GM23338 (cell line): ENCODE measurements around the gene HIBADH.

ENCODE experiments used
- CREB1 ChIP-seq: fragments of 250-450 bp; sonication (Bioruptor Pico); IDR thresholded peaks from 2 replicates; pipeline ENCODE4 v1.5.0; 2020; ENCODE audit warnings: low read depth, mild to moderate bottlenecking, moderate library complexity
- EZH2 ChIP-seq: fragments of 200-600 bp; sonication (generic); IDR thresholded peaks from one replicate; pipeline ENCODE4 v1.8.0; 2017; ENCODE audit warnings: antibody characterized with exemption, mild to moderate bottlenecking, low read depth; ENCODE audit not compliant: unreplicated experiment
- EZH2phosphoT487 ChIP-seq: fragments of 200-600 bp; sonication (generic); IDR thresholded peaks from one replicate; pipeline ENCODE4 v1.8.1; 2018; ENCODE audit warnings: antibody characterized with exemption; ENCODE audit not compliant: unreplicated experiment
- JUNB ChIP-seq: IDR thresholded peaks from one replicate; pipeline ENCODE4 v1.6.1; 2016; ENCODE audit warnings: antibody characterized with exemption; ENCODE audit not compliant: unreplicated experiment
- NANOG ChIP-seq: IDR thresholded peaks from 2 replicates; pipeline ENCODE4 v1.6.1; 2016; ENCODE audit warnings: antibody characterized with exemption, borderline replicate concordance
- POLR2AphosphoS5 ChIP-seq: IDR thresholded peaks from 2 replicates; pipeline ENCODE4 v1.6.1; 2016; ENCODE audit warnings: antibody characterized with exemption, low read depth
- STAT1 ChIP-seq: IDR thresholded peaks from one replicate; pipeline ENCODE4 v1.6.1; 2016; ENCODE audit warnings: antibody characterized with exemption; ENCODE audit not compliant: unreplicated experiment
- ZNF114 ChIP-seq: fragments of 250-450 bp; sonication (Bioruptor Pico); IDR thresholded peaks from 2 replicates; pipeline ENCODE4 v1.5.0; 2020; ENCODE audit warnings: mild to moderate bottlenecking, moderate library complexity
- TF ChIP-seq, protein P1 (sequence below), 2 experiments: fragments of 200-600 bp in 1 of 2; sonication (generic) in 1 of 2; conservative IDR thresholded peaks; 2 replicates each; pipeline versions ENCODE4 v1.5.1 to v1.6.1; 2016 to 2017; ENCODE audit warnings: antibody characterized with exemption in 2 of 2, low read depth in 2 of 2, mild to moderate bottlenecking in 2 of 2, moderate library complexity in 1 of 2
- TF ChIP-seq, protein P2 (sequence below): IDR thresholded peaks from one replicate; pipeline ENCODE4 v1.6.1; 2018; ENCODE audit warnings: antibody characterized with exemption; ENCODE audit not compliant: unreplicated experiment
- TF ChIP-seq, protein P3 (sequence below): IDR thresholded peaks from 2 replicates; pipeline ENCODE4 v1.6.1; 2016; ENCODE audit warnings: antibody characterized with exemption

DNA sequence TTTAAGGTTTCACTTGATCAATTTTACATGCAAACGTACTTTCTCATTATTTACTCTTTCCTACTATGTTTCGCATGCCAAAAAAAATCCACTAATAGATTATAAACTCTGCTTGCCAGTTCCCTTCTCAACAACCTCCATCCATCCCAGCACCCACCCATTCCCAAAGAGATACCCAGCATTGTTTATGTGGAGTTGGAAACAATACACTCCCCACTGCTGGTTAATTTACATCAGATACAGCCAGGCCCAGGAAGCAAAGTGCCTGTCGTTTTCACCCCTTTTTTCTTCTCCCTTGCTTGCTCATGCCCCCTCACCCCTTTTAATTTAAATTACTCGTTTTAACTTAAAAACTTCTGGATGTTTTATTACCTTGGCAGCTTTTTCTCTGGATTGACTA is 59.9 kb downstream of the HIBADH start:
- TF ChIP-seq, protein P1, sequence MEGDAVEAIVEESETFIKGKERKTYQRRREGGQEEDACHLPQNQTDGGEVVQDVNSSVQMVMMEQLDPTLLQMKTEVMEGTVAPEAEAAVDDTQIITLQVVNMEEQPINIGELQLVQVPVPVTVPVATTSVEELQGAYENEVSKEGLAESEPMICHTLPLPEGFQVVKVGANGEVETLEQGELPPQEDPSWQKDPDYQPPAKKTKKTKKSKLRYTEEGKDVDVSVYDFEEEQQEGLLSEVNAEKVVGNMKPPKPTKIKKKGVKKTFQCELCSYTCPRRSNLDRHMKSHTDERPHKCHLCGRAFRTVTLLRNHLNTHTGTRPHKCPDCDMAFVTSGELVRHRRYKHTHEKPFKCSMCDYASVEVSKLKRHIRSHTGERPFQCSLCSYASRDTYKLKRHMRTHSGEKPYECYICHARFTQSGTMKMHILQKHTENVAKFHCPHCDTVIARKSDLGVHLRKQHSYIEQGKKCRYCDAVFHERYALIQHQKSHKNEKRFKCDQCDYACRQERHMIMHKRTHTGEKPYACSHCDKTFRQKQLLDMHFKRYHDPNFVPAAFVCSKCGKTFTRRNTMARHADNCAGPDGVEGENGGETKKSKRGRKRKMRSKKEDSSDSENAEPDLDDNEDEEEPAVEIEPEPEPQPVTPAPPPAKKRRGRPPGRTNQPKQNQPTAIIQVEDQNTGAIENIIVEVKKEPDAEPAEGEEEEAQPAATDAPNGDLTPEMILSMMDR (conservative IDR thresholded peaks at IDR 0.05; ENCODE audit: low read depth in 2 of 2) = no peak
- peak; percentile 77 for TF ChIP-seq NANOG
- TF ChIP-seq, protein P2, sequence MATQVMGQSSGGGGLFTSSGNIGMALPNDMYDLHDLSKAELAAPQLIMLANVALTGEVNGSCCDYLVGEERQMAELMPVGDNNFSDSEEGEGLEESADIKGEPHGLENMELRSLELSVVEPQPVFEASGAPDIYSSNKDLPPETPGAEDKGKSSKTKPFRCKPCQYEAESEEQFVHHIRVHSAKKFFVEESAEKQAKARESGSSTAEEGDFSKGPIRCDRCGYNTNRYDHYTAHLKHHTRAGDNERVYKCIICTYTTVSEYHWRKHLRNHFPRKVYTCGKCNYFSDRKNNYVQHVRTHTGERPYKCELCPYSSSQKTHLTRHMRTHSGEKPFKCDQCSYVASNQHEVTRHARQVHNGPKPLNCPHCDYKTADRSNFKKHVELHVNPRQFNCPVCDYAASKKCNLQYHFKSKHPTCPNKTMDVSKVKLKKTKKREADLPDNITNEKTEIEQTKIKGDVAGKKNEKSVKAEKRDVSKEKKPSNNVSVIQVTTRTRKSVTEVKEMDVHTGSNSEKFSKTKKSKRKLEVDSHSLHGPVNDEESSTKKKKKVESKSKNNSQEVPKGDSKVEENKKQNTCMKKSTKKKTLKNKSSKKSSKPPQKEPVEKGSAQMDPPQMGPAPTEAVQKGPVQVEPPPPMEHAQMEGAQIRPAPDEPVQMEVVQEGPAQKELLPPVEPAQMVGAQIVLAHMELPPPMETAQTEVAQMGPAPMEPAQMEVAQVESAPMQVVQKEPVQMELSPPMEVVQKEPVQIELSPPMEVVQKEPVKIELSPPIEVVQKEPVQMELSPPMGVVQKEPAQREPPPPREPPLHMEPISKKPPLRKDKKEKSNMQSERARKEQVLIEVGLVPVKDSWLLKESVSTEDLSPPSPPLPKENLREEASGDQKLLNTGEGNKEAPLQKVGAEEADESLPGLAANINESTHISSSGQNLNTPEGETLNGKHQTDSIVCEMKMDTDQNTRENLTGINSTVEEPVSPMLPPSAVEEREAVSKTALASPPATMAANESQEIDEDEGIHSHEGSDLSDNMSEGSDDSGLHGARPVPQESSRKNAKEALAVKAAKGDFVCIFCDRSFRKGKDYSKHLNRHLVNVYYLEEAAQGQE = no peak
- no peak for TF ChIP-seq JUNB
- no peak for TF ChIP-seq EZH2
- TF ChIP-seq EZH2phosphoT487 = no peak
- TF ChIP-seq POLR2AphosphoS5 = no peak
- TF ChIP-seq CREB1 (CRISPR knock-in tag) = no peak
- TF ChIP-seq, protein P3, sequence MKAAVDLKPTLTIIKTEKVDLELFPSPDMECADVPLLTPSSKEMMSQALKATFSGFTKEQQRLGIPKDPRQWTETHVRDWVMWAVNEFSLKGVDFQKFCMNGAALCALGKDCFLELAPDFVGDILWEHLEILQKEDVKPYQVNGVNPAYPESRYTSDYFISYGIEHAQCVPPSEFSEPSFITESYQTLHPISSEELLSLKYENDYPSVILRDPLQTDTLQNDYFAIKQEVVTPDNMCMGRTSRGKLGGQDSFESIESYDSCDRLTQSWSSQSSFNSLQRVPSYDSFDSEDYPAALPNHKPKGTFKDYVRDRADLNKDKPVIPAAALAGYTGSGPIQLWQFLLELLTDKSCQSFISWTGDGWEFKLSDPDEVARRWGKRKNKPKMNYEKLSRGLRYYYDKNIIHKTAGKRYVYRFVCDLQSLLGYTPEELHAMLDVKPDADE = no peak
- TF ChIP-seq ZNF114 (CRISPR knock-in tag) = no peak
- no peak for TF ChIP-seq STAT1
